Panc1 (cell line): Measurements from ENCODE around the gene TAPBP. TPM values are rescaled to one million over a fixed set of nuclear protein-coding genes. Genes with fewer than 3 reads are reported as not detected.

Experiments used
- ATAC-seq: fragments of 200-7000 bp; cut with Tn5 transposase; 2 replicates; pipeline ENCODE4 v1.9.1; 2020; ENCODE audit warnings: mild to moderate bottlenecking, moderate library complexity
- BruUV-seq: library from RNA; stranded (reverse); fragments of 400-500 nt; replicated peaks from 2 replicates; lab custom pipeline; 2021; lab: Mats Ljungman, UMichigan
- CTCF ChIA-PET: fragments of 300-600 bp; sonication (Branson Sonifier 250); formaldehyde crosslinking; loops from one replicate; lab custom pipeline; 2022; ENCODE audit warnings: antibody characterized with exemption; lab: Charles Lee
- POLR2A ChIA-PET: fragments of 300-600 bp; sonication (Branson Sonifier 250); formaldehyde crosslinking; loops from one replicate; lab custom pipeline; 2022; ENCODE audit warnings: antibody characterized with exemption; lab: Charles Lee
- DNase-seq: peaks from one replicate; pipeline ENCODE4 v3.0.0-alpha.2; 2010; ENCODE audit warnings: low read depth, low spot score
- H3K27ac ChIP-seq: 2 replicates; pipeline ENCODE4 v1.5.1; 2011; ENCODE audit warnings: mild to moderate bottlenecking, low read length, inconsistent platforms
- H3K27me3 ChIP-seq: fragments of 200-500 bp; sonication (Bioruptor generic); 2 replicates; pipeline ENCODE4 v1.6.0; 2014; ENCODE audit warnings: low read length, inconsistent platforms; ENCODE audit not compliant: control insufficient read depth, insufficient read depth
- H3K36me3 ChIP-seq: fragments of 200-500 bp; sonication (Bioruptor generic); 2 replicates; pipeline ENCODE4 v1.5.1; 2014; ENCODE audit warnings: inconsistent platforms, mild to moderate bottlenecking, low read length, moderate library complexity; ENCODE audit not compliant: control insufficient read depth, insufficient read depth
- H3K4me1 ChIP-seq: 2 replicates; pipeline ENCODE4 v1.5.1; 2011; ENCODE audit warnings: inconsistent platforms, mild to moderate bottlenecking, low read length, moderate library complexity; ENCODE audit not compliant: control insufficient read depth, insufficient read depth
- H3K4me3 ChIP-seq, 2 experiments: 2 replicates each; pipeline ENCODE4 v1.5.1; 2011 to 2012; ENCODE audit warnings: low read depth in 2 of 2, low read length in 2 of 2, mild to moderate bottlenecking in 2 of 2, inconsistent platforms in 1 of 2, moderate library complexity in 1 of 2
- H3K9me3 ChIP-seq: fragments of 200-500 bp; sonication (Bioruptor generic); 2 replicates; pipeline ENCODE4 v1.5.1; 2014; ENCODE audit warnings: low read depth, mild to moderate bottlenecking, inconsistent platforms, low read length, moderate library complexity; ENCODE audit not compliant: control insufficient read depth, insufficient read depth
- CTCF ChIP-seq: fragments of 450-650 bp; IDR thresholded peaks from 2 replicates; pipeline ENCODE4 v1.5.1; 2017; ENCODE audit warnings: mild to moderate bottlenecking
- POLR2AphosphoS5 ChIP-seq: IDR thresholded peaks from 2 replicates; pipeline ENCODE4 v1.6.1; 2012; ENCODE audit warnings: mild to moderate bottlenecking, low read depth, low read length, moderate library complexity
- SIN3A ChIP-seq: IDR thresholded peaks from 2 replicates; pipeline ENCODE4 v1.6.1; 2012; ENCODE audit warnings: low read depth, mild to moderate bottlenecking, low read length, moderate library complexity, borderline replicate concordance; ENCODE audit not compliant: insufficient read depth
- TCF7L2 ChIP-seq: IDR thresholded peaks from 2 replicates; pipeline ENCODE4 v1.6.1; 2011; ENCODE audit warnings: mild to moderate bottlenecking, low read depth, low read length, inconsistent platforms
- in situ Hi-C: cut with HindIII; loops from 2 replicates; pipeline ENCODE4 v1.10.0; 2016; ENCODE audit warnings: low sequenced_read_pairs, low pct_unique_long_range_greater_than_20kb
- intact Hi-C: fragments of 100-400 bp; cut with micrococcal nuclease; formaldehyde crosslinking; loops from one replicate; pipeline ENCODE4 v1.10.0; 2022; ENCODE audit not compliant: unreplicated experiment
- total RNA-seq: library from RNA; stranded (reverse); gene quantifications from one replicate; pipeline ENCODE4 v1.2.1, GENCODE V29; 2021; ENCODE audit not compliant: unreplicated experiment
- TF ChIP-seq, protein P1 (sequence below), 2 experiments: IDR thresholded peaks; 2 replicates each; pipeline ENCODE4 v1.6.1; 2011 to 2012; ENCODE audit warnings: low read depth in 2 of 2, control low read depth in 1 of 2, low read length in 1 of 2, mild to moderate bottlenecking in 1 of 2, moderate library complexity in 1 of 2; ENCODE audit not compliant: insufficient read depth in 1 of 2

TAPBP gene
- total RNA-seq, 1 experiment from 2014 or later: 246 TPM

- H3K4me1 ChIP-seq: no peaks in the 10 kb centered on the region
- intact Hi-C loops: no loop called here
- DNase-seq (no peak), ATAC-seq (no peak)
- CTCF ChIA-PET: no interaction called here
- POLR2A ChIA-PET: no interaction called here
- H3K36me3 ChIP-seq: no peaks in the 10 kb centered on the region
- H3K27ac ChIP-seq: no peak overlapping the region
- no peak overlapping the region for H3K4me3 ChIP-seq
- BruUV-seq: no TSS peak
- H3K27me3 ChIP-seq: no peaks in the 10 kb centered on the region
- no peaks in the 10 kb centered on the region for H3K9me3 ChIP-seq
- in situ Hi-C loops: no loop called here
- no peak for TF ChIP-seq SIN3A
- no peak for TF ChIP-seq CTCF
- TF ChIP-seq TCF7L2: no peak
- no peak for TF ChIP-seq POLR2AphosphoS5
- TF ChIP-seq, protein P1, sequence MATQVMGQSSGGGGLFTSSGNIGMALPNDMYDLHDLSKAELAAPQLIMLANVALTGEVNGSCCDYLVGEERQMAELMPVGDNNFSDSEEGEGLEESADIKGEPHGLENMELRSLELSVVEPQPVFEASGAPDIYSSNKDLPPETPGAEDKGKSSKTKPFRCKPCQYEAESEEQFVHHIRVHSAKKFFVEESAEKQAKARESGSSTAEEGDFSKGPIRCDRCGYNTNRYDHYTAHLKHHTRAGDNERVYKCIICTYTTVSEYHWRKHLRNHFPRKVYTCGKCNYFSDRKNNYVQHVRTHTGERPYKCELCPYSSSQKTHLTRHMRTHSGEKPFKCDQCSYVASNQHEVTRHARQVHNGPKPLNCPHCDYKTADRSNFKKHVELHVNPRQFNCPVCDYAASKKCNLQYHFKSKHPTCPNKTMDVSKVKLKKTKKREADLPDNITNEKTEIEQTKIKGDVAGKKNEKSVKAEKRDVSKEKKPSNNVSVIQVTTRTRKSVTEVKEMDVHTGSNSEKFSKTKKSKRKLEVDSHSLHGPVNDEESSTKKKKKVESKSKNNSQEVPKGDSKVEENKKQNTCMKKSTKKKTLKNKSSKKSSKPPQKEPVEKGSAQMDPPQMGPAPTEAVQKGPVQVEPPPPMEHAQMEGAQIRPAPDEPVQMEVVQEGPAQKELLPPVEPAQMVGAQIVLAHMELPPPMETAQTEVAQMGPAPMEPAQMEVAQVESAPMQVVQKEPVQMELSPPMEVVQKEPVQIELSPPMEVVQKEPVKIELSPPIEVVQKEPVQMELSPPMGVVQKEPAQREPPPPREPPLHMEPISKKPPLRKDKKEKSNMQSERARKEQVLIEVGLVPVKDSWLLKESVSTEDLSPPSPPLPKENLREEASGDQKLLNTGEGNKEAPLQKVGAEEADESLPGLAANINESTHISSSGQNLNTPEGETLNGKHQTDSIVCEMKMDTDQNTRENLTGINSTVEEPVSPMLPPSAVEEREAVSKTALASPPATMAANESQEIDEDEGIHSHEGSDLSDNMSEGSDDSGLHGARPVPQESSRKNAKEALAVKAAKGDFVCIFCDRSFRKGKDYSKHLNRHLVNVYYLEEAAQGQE (IDR thresholded peaks at IDR 0.05; ENCODE audit: insufficient read depth in 1 of 2, low read depth in 2 of 2, low read length in 1 of 2): no peak
Measured at GRCh38 chr6:33330736-33331135, 16.9 kb upstream of the TAPBP start.

DNA sequence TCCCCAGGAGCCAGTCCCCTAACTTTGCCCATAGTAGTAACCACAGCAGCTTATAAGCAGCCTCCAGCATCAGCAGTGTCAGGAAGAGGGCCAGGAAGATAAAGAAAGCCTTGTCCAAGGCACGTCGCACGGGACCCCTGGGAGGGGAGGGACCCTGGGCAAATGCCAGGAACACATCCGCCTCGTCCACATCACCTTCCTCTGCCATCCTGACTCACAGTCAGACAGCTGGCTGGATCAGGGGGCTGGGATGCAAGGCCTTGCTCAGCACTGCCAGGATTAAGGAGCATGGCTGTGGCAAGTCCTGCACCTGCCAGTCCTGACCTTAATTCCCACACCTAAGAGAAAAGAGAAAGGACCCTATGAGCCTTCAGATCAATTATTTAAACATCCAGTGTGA, 15.2 kb upstream of the TAPBP start:
- Histone ChIP-seq H3K27me3 (no peaks in the 10 kb centered on the region), H3K36me3 (no peaks in the 10 kb centered on the region), H3K4me3 (no peak overlapping the region), H3K9me3 (no peaks in the 10 kb centered on the region), H3K4me1 (peaks cover 3% of the 10 kb centered on the region), H3K27ac (no peak overlapping the region)
- no TSS peak for BruUV-seq
- DNase-seq (no peak), ATAC-seq (peak; percentile 62; the same call in 1 of the 2 replicates)
- in situ Hi-C loops: no loop called here
- CTCF ChIA-PET: no interaction called here
- POLR2A ChIA-PET: interaction anchor here (0.7 kb wide), 1 partner anchor 66 kb away, joined by 11 read pairs; no protein-coding TSS in a partner anchor
- intact Hi-C loops: no loop called here
- TF ChIP-seq POLR2AphosphoS5 (no peak), TCF7L2 (no peak), SIN3A (no peak), CTCF (no peak)
- TF ChIP-seq, protein P1 (IDR thresholded peaks at IDR 0.05; ENCODE audit: insufficient read depth in 1 of 2, low read depth in 2 of 2, low read length in 1 of 2): no peak
